ENCODE results near the gene TNKS1BP1. TPM values are rescaled to one million over a fixed set of nuclear protein-coding genes. Genes with fewer than 3 reads are reported as not detected.

TNKS1BP1 gene
- total and polyA plus RNA-seq, 9 of the 15 experiments (the other 6 are each of a cell fraction or from before 2014, with no cell fraction given), result 1.1 to 47.2 (median 10.9) TPM

- TF ChIP-seq SNIP1 (IDR thresholded peaks at IDR 0.05; ENCODE audit: low read depth), result peak; percentile 97
- peak; percentile 36; the same call in 1 of the 2 replicates for TF ChIP-seq POLR2AphosphoS5 (IDR thresholded peaks at IDR 0.05; ENCODE audit: control insufficient read depth, insufficient read depth, low read depth, low read length)
- TF ChIP-seq TAF1 (IDR thresholded peaks at IDR 0.05; ENCODE audit: control insufficient read depth, extremely low read depth, insufficient read depth, low read length, severe bottlenecking), result peak; percentile 86
- TF ChIP-seq MYNN (IDR thresholded peaks at IDR 0.05), result no peak
- TF ChIP-seq MYNN (CRISPR knock-in tag; IDR thresholded peaks at IDR 0.05), result no peak
- no peak for TF ChIP-seq THAP7 (CRISPR knock-in tag; IDR thresholded peaks at IDR 0.05)
- no peak for TF ChIP-seq ZNF583 (CRISPR knock-in tag; IDR thresholded peaks at IDR 0.05)
- TF ChIP-seq ZC3H11A (IDR thresholded peaks at IDR 0.05; ENCODE audit: low read depth, low read length), result no peak
- no peak for TF ChIP-seq TCF7 (IDR thresholded peaks at IDR 0.05; ENCODE audit: borderline replicate concordance)
- no peak for TF ChIP-seq FOXM1 (IDR thresholded peaks at IDR 0.05; ENCODE audit: low read depth)
- TF ChIP-seq FOXM1 (CRISPR knock-in tag; IDR thresholded peaks at IDR 0.05; ENCODE audit: low read depth), result no peak
- TF ChIP-seq CREB3 (tag; conservative IDR thresholded peaks at IDR 0.05; ENCODE audit: low read depth), result no peak
- peak in 1 of 3 experiments; percentile 94; a peak in 2 of 6 replicates for TF ChIP-seq ZBTB11 (CRISPR knock-in tag; IDR thresholded peaks at IDR 0.05)
- no peak for TF ChIP-seq ZBTB1 (CRISPR knock-in tag; IDR thresholded peaks at IDR 0.05; ENCODE audit: borderline replicate concordance, low read depth)
- TF ChIP-seq HDAC1 (IDR thresholded peaks at IDR 0.05), result no peak; a peak in 1 of 4 replicates
Observed at GRCh38 chr11:57335343-57336110, 10.8 kb upstream of the TNKS1BP1 start, which contains the start of gene SSRP1 (continued).

All from K562 (cell line).